ENCODE data around the gene FRMD3. TPM values are rescaled to one million over a fixed set of nuclear protein-coding genes. Genes with fewer than 3 reads are reported as not detected.

Gene FRMD3
- total RNA-seq, 1 experiment from 2014 or later: 0.55 TPM

DNA sequence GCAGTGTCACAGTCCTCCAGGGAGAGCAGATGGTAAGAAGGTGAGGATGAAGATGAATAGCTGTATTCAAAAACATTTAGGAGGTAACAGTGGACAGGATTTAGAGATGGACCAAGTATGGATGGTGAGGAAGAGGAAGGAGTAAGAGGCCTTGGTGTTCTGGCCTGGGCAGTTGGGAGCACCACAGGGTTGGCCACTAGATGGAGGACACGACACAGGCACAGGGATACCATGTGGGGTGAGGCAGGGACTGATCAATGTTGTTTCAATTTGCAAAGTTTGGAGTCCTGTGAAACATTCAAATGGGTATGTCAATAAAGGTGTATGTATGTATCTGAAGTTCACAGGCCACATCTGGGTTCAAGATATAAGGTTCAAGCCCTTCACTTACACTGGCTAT lies 334.2 kb downstream of the FRMD3 start:
- no peaks in the 10 kb centered on the region for H4K20me1 ChIP-seq (ENCODE audit: control insufficient read depth, insufficient read depth, insufficient read length)
- no peak overlapping the region for H3K27ac ChIP-seq (ENCODE audit: insufficient read length, low read depth, low read length)
- no peak overlapping the region for H4K91ac ChIP-seq (ENCODE audit: insufficient read length, low read depth, low read length)
- DNase-seq: no peak
- no peak overlapping the region for H3K23ac ChIP-seq (ENCODE audit: insufficient read length, low read depth, low read length)
- H2BK15ac ChIP-seq (ENCODE audit: low read depth, low read length): no peak overlapping the region
- Mint-ChIP-seq H3K4me3 (no peak overlapping the region), H3K36me3 (ENCODE audit: insufficient read depth in 1 of 3, low read depth in 3 of 3) (no peaks in the 10 kb centered on the region; a peak in 1 of 7 replicates), H3K9me3 (no peaks in the 10 kb centered on the region), H3K4me1 (peaks cover 6% of the 10 kb centered on the region in 2 experiments), H3K27me3 (ENCODE audit: low read depth) (no peaks in the 10 kb centered on the region), H3K27ac (no peak overlapping the region)
- no peaks in the 10 kb centered on the region for H3K79me1 ChIP-seq (ENCODE audit: insufficient read depth, low read depth, low read length, poor library complexity, severe bottlenecking)
- no peak overlapping the region for H4K5ac ChIP-seq (ENCODE audit: insufficient read length, low read depth, low read length)
- no peak overlapping the region for H2AFZ ChIP-seq (ENCODE audit: low read length)
- H3K79me2 ChIP-seq (ENCODE audit: insufficient read depth, low read length): no peaks in the 10 kb centered on the region
- no peak overlapping the region for H3K56ac ChIP-seq (ENCODE audit: insufficient read length, low read depth, low read length)
- no peak overlapping the region for H2BK5ac ChIP-seq (ENCODE audit: insufficient read length, low read length)
- 0 out of 2 replicates have a peak, but pooled peaks cover under 1% of the 10 kb centered on the region for H3K4me1 ChIP-seq (ENCODE audit: insufficient read depth, low read length)
- H3K4ac ChIP-seq (ENCODE audit: low read depth, low read length): no peak overlapping the region
- H4K8ac ChIP-seq (replicated peaks; ENCODE audit: insufficient read length, low read depth, low read length): no peak overlapping the region
- no peak overlapping the region for H2AK5ac ChIP-seq (ENCODE audit: insufficient read length, low read length)
- no peak overlapping the region for H3K14ac ChIP-seq (ENCODE audit: insufficient read depth, low read length)
- no peaks in the 10 kb centered on the region for H3K9me3 ChIP-seq (ENCODE audit: control insufficient read depth, low read depth, low read length)
- TF ChIP-seq, protein P1, sequence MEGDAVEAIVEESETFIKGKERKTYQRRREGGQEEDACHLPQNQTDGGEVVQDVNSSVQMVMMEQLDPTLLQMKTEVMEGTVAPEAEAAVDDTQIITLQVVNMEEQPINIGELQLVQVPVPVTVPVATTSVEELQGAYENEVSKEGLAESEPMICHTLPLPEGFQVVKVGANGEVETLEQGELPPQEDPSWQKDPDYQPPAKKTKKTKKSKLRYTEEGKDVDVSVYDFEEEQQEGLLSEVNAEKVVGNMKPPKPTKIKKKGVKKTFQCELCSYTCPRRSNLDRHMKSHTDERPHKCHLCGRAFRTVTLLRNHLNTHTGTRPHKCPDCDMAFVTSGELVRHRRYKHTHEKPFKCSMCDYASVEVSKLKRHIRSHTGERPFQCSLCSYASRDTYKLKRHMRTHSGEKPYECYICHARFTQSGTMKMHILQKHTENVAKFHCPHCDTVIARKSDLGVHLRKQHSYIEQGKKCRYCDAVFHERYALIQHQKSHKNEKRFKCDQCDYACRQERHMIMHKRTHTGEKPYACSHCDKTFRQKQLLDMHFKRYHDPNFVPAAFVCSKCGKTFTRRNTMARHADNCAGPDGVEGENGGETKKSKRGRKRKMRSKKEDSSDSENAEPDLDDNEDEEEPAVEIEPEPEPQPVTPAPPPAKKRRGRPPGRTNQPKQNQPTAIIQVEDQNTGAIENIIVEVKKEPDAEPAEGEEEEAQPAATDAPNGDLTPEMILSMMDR (conservative IDR thresholded peaks at IDR 0.05): peak; percentile 45; the same call in 2 of the 3 replicates
- H2BK12ac ChIP-seq (ENCODE audit: insufficient read length, low read depth, low read length): no peak overlapping the region
- H3K27me3 ChIP-seq (ENCODE audit: insufficient read depth, low read length): no peaks in the 10 kb centered on the region
- no peak overlapping the region for H2BK120ac ChIP-seq (ENCODE audit: low read depth, low read length, poor library complexity, severe bottlenecking)
- no peak overlapping the region for H3K4me2 ChIP-seq (ENCODE audit: insufficient read depth, insufficient read length, low read length)
- no peak overlapping the region for H3T11ph ChIP-seq (ENCODE audit: low read length)
- no CpG with 5 or more reads among the region's 1 CpG for WGBS (ENCODE audit: extremely low coverage, insufficient read length, low lambda C conversion rate)
- no peak overlapping the region for H2BK20ac ChIP-seq (ENCODE audit: low read depth, low read length, poor library complexity, severe bottlenecking)
- no peak overlapping the region for H3K9ac ChIP-seq (ENCODE audit: extremely low read depth, insufficient read length, low read length)
- no peak overlapping the region for H3K18ac ChIP-seq (ENCODE audit: insufficient read length, low read depth, low read length)
- no peaks in the 10 kb centered on the region for H3K23me2 ChIP-seq (ENCODE audit: insufficient read length, low read depth, low read length, poor library complexity, severe bottlenecking)

Data from H9 (cell line).